Fibroblast of skin of left biceps (primary cell): ENCODE results near the gene UHRF1.
"Not testable (repeated sequence)": the region's sequence is repeated elsewhere in the genome, so short reads cannot be mapped to it uniquely, and the experiment has no call there.

ENCODE experiments used
- DNase-seq, 2 experiments: peaks; one replicate each; pipeline ENCODE4 v3.0.0-alpha.2; 2013; ENCODE audit warnings: low read depth in 2 of 2

Gene UHRF1

GRCh38 chr19:4935444-4935843 is 26.1 kb downstream of the UHRF1 start:
- DNase-seq, result no peak

DNA sequence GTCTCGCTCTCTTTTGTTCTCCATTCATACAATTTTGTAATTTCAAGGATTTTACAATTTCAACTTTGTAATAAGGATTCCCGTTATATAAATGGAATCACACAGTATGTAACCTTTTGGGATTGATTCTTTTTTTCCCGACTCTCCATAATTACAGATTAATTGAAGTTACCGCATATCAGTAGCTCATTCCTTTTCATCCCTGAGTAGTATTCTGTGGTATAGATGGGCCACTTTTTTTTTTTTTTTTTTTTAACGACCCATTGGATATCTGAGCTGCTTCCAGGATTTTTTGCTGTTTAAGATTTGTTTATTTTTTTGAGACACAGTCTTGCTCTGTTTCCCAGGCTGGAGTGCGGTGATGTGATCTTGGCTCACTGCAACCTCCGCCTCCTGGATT is 27.8 kb downstream of the UHRF1 start:
- DNase-seq, result no peak

DNA sequence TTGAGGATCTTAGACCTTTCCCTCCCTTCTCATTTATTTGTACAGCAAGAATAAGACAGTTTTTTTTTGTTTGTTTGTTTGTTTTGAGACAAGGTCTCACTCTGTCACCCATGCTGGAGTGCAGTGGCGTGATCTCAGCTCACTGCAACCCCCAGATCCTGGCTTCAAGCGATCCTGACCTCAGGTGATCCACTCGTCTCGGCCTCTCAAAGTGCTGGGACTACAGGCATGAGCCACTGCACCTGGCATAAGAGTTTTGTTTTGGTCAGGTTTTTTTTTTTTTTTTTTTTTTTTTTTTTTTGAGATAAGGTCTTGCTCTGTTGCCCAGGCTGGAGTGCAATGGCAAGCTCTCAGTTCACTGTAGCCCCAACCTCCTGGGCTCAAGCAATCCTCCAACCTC is 29.2 kb downstream of the UHRF1 start:
- not testable (repeated sequence) for DNase-seq

DNA sequence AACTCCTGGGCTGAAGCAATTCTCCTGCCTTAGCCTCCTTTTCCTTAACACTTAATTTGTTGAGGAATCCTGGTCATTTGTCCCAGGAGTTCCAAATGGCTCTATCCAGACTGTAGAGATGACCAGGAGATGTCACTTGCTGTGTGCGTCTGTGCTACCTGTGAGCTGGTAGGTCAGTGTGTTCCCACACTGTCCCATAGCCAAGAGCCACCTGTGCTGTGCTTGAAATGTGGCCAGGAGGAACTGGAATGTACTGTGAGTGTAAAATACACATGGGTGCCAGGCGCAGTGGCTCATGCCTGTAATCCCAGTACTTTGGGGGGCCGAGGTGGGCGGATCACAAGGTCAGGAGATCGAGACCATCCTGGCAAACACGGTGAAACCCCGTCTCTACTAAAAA is 30.2 kb downstream of the UHRF1 start:
- DNase-seq, result no peak

DNA sequence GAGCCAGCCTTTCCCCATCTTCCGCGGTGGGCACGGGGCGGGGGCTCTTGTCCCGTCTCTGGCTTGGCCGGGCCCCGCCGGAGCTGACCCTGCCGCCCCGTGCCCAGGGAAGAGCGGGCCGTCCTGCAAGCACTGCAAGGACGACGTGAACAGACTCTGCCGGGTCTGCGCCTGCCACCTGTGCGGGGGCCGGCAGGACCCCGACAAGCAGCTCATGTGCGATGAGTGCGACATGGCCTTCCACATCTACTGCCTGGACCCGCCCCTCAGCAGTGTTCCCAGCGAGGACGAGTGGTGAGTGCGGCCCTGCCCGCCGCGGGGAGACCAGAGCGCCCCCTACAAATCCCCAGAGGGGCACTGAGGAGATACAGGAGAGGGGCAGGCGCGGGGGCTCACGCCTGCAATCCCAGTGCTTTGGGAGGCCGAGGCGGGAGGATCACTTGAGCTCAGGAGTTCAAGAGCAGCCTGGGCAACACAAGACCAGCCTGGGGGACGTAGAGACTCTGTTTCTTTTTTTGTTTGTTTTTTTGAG is 32.4 kb downstream of the UHRF1 start:
- not testable (repeated sequence) for DNase-seq

DNA sequence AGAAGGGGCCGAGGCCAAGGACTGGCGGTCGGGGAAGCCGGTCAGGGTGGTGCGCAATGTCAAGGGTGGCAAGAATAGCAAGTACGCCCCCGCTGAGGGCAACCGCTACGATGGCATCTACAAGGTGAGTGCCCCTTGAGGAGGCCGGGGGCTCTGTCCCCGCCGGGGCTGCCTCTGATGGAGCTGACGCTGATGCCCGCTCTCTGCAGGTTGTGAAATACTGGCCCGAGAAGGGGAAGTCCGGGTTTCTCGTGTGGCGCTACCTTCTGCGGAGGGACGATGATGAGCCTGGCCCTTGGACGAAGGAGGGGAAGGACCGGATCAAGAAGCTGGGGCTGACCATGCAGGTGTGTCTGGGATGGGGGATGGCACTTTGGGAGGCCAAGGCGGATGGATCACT is 41.3 kb downstream of the UHRF1 start:
- DNase-seq, result not testable (repeated sequence)

DNA sequence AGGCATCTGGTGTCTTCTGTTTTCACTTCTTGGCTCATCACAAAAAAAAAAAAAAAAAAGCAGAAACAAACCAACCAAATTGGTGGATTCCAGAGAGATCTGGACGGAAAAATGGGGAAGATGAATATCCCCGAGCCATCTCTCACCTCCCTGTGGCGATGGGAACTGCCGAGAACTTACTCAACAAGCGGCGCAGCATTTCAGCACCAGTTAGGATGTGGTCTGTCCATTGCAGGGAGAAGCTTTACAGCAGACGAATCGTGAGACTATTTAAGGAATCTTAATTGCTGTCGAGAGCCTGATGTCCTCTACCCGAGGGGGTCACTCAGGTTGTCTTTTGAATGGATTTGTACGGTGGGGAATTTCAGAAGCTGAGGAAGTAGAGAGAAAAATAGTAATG is 42.4 kb downstream of the UHRF1 start:
- DNase-seq, result no peak

DNA sequence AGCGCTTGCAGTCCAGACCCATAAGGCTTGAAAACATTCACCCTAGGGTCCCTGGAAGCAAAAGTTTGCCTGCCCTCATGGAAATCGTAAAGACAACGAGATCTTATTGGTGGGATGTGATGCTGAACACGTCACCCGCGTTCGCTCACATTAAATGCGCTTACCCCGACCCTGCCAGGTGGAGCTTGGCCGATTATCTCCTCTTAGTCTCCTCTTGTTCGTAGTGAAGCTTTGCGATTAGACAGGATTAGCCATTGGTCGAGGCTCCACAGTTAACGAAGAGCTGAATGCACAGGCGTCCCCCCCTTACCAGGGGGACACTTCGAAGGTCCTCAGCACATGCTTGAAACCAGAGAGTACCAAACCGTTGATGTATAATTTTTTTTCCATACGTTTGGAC is 43.6 kb downstream of the UHRF1 start:
- no peak for DNase-seq

DNA sequence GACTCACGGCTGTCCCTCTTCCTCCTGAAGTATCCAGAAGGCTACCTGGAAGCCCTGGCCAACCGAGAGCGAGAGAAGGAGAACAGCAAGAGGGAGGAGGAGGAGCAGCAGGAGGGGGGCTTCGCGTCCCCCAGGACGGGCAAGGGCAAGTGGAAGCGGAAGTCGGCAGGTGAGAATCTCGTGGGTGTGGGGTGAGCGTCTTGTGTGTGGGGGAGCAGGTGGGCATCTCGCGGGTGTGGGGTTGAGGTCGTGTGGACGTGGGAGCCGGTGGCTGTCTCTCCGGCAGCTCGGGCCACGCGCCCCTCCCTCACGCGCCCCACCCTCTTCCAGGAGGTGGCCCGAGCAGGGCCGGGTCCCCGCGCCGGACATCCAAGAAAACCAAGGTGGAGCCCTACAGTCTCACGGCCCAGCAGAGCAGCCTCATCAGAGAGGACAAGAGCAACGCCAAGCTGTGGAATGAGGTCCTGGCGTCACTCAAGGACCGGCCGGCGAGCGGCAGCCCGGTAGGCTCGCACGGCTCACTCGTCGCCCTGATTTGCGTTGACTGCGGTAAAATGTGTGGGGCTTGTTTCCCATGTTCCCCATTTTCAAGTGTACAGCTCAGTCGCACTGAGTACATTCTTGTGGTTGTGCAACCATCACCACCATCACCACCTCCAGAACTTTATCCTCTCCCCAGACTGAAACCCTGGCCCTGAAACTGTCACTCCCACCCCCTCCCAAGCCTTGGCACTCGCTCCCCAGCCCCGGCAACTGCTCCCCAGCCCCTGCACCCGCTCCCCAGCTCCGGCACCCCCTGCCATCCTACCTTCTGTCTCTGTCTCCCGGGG is 45.2 kb downstream of the UHRF1 start:
- not testable (repeated sequence) for DNase-seq

- DNase-seq, result no peak
Observed at GRCh38 chr19:4955274-4955673, 46.0 kb downstream of the UHRF1 start.

- DNase-seq, result no peak
Observed at GRCh38 chr19:4957981-4958380, 48.7 kb downstream of the UHRF1 start.

- no peak for DNase-seq
Observed at GRCh38 chr19:4962085-4962619, 52.9 kb downstream of the UHRF1 start.

DNA sequence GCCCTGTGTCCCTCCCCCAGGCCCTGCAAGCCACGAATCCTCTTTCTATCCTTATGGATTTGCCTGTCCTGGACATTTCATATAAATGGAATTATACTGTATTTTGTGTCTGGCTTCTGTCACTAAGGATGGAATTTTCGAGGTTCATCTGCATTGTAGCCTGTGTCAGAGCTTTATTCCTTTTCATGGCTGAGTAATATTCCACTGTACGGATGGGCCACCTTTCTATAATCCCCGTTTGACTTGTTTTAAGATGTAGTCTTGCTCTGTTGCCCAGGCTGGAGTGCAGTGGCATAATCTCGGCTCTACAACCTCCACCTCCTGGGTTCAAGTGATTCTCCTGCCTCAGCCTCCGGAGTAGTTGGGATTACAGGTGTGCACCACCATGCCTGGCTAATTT is 55.8 kb downstream of the UHRF1 start:
- no peak for DNase-seq

DNA sequence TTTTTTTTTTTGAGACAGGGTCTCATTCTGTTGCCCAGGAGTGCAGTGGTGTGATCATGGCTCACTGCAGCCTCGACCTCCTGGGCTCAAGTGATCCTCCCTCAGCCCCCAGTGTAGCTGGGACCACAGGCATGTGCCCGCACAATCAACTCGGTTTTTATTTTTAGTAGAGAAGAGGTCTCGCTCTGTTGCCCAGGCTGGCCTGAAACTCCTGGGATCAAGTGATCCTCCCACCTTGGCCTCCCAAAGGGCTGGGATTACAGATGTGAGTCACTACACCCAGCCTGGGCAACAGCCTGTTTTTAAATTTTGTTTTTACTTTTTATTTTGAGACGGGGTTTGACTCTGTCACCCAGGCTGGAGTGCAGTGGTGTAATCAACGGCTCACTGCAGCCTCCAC is 57.3 kb downstream of the UHRF1 start:
- DNase-seq, result no peak

DNA sequence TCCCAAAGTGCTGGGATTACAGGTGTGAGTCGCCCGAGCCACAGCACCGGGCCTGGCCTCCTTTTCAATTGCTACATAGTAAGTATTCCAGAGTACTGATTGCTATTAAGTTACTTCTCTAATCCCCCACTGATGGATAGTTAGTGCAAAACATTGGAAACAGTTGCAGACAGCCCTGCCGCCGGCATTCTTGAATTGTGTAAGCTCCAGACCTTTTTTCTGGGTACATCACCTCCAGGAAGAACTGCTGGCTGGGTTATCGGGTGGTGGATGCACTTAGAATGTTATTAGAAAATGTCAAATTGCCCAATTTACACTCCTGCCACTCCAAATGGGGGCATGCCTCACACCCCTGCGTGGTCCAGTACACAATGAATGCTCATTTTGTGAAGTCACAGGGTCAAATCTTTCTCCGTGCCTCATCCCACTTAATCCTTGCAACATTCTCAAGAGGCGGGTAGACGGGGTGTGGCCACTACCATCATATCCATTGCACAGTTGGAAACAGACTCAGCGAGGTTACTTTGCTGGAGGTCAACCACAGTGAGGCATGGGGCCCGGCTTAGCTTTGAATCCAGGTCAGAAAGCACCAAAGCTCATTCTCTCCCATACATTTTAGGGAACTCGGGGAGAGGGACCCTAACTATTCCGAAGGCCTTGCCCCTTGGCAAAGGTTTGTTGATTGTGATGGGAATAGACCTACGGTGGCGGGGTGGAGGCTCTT is 58.6 kb downstream of the UHRF1 start:
- DNase-seq, result no peak

DNA sequence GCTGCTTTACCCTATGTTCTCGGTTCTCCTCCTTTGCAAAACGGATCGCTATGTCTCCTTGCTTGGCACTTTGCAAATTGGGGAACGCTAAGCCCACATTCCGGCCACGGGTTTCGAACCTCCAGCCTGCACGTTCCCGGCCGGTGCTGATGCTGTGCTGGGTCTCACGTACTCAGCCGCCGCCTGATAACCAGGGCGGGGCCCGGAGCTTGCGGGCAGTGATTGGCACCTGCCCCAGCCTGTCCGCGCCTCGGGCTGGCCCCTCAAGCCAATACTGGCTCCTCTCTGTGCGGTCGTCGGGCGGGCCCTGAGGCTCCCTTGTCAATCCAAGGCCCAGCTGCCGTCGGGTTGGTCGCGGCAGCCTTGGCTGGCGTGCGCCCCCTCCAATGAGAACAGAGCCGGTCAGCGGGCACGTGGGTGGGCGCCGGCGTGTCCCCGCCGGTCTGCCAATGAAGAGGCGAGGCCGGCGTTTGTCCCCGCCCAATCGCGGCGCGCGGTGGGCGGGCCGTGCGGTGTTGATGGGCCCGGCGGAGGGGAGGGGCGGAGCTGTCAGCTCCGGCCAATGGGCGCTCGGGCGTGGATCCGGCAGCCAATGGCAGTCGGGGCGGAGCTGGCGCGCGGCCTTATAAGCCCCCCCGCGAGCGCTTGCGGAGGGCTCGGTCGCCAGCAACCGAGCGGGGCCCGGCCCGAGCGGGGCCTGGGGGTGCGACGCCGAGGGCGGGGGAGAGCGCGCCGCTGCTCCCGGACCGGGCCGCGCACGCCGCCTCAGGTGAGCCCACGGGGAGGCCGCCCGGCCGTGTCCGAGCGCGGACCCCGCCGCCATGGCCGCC is 59.4 kb downstream of the UHRF1 start, which contains the start of gene KDM4B:
Gene KDM4B, plus strand, starts transcription at position 652 of the 830 bp plus-strand sequence. CDS start 63,778 bp downstream, outside the sequence.
- peak; percentile 99 for DNase-seq

DNA sequence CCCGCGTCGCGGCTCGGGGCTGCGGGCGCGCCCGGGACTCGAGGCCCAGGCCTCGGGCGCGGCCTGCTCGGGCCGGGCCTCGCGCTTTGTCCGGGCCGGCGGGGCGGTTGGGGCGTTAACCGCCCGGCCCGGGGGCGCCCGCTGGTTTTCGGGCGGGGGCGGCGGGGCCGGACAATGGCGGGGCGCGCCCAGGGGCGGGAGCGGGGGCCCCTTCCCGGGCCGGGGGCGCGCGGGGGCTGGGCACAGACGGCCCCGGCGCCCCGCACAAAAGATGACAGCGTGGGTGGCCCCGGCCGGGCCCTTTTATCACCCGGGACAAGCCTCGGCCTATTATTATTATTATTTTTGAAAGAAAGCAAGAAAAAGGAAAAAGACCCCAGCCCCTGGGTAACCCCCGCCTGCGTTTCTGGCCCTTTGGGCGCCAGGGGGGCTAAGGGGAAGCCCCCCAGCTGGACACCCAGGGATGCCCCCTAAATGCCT is 60.0 kb downstream of the UHRF1 start:
- no peak for DNase-seq

- no peak for DNase-seq
Observed at GRCh38 chr19:4969772-4970531, 60.7 kb downstream of the UHRF1 start.

DNA sequence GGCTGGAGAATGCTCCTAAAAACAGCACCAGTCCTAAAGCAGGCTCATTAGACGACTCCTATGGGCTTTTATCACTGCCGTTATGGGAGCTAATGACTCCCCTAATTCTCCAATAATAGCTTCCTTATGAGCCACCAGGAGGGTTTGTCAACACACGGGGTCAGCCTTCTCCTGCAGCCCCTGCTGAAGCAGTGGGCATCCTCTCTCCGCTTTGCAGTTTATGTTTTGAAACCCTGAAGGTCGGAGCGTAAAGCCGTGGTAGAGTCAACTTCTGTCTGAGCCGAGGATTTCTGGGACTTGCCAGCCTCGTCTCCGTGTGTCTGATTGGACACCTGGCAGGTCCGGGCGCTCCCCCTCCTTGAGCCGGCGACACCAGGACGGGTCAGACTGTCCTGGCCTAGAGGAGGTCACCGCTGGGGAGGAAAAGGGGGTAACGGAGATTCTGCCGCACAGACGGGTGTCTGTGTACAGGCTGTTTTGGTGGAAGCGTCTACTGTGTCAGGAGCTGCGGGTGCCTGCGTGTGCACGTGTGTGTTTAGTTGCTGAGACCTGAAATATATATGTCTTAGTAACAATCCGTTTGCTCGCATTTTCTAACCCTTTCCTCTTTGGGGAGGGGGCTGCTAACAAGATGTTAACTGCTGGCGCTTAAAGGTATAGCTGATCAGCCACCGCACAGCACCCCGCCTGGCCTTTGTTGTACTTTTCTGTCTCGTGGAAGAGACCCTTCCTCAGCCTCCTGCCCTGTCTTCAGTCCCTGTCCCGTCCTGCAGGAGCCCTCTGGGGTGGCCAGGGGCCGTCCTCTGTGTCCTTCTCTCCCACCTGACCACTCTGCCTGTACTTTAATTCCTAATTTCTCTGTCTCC is 61.5 kb downstream of the UHRF1 start:
- DNase-seq, result no peak

DNA sequence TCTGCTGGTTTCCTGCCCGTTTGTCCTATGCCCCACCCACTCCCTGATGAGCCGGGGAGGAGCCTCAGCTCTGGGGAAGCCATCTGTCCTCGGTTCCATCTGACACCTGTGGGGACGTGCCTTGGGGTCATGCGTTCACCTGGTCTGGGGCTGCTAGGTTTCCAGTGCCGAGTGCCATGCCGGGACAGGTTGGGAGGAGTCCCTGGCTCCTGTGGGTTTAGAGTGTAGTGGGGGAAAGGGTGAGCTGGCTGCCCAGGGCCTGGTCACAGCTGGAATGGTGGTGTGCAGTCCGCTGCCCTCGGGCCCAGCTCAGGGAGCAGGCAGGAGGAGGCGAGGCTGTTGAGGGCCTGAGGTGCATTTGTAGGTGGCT is 62.1 kb downstream of the UHRF1 start:
- DNase-seq, result no peak
